Epithelial cell of proximal tubule (primary cell): ENCODE measurements around the gene CXCL14. TPM values are rescaled to one million over a fixed set of nuclear protein-coding genes. Genes with fewer than 3 reads are reported as not detected.

Source experiments
- DNase-seq: peaks from one replicate; pipeline ENCODE4 v3.0.0-alpha.2; 2011; ENCODE audit warnings: low read depth
- H3K4me3 ChIP-seq: 2 replicates; pipeline ENCODE4 v1.5.1; 2011; ENCODE audit warnings: low read depth, mild to moderate bottlenecking, low read length
- CTCF ChIP-seq: conservative IDR thresholded peaks from 2 replicates; pipeline ENCODE4 v1.5.1; 2012; ENCODE audit warnings: low read depth, mild to moderate bottlenecking, low read length
- total RNA-seq: library from RNA; depleted of rRNA; stranded (reverse); fragments of >200 nt; gene quantifications from 2 replicates; pipeline ENCODE4 v1.2.3, GENCODE V29; 2015

CXCL14 gene
- total RNA-seq, 1 donor from 2014 or later, result 0.06 TPM

- H3K4me3 ChIP-seq, result no peak overlapping the region
- DNase-seq, result no peak
- no peak for TF ChIP-seq CTCF
Observed at GRCh38 chr5:135543001-135543484, 35.7 kb downstream of the CXCL14 start.

GRCh38 chr5:135541807-135542502 lies 36.8 kb downstream of the CXCL14 start:
- TF ChIP-seq CTCF, result no peak
- H3K4me3 ChIP-seq, result no peak overlapping the region
- no peak for DNase-seq

- DNase-seq, result no peak
- TF ChIP-seq CTCF, result no peak
- no peak overlapping the region for H3K4me3 ChIP-seq
Observed at GRCh38 chr5:135539430-135540005, 39.3 kb downstream of the CXCL14 start.

GRCh38 chr5:135538261-135538660 lies 40.5 kb downstream of the CXCL14 start:
- no peak overlapping the region for H3K4me3 ChIP-seq
- no peak for DNase-seq
- TF ChIP-seq CTCF, result no peak

- no peak overlapping the region for H3K4me3 ChIP-seq
- no peak for TF ChIP-seq CTCF
Observed at GRCh38 chr5:135537745-135538144, 41.0 kb downstream of the CXCL14 start.

GRCh38 chr5:135537271-135537670 lies 41.5 kb downstream of the CXCL14 start:
- DNase-seq, result no peak
- no peak overlapping the region for H3K4me3 ChIP-seq
- no peak for TF ChIP-seq CTCF

More at GRCh38 chr5:135537745-135538144, 41.0 kb downstream of the CXCL14 start:
- no peak for DNase-seq
